PC-3 (cell line): Measurements from ENCODE around the gene OSBPL9. TPM values are rescaled to one million over a fixed set of nuclear protein-coding genes. Genes with fewer than 3 reads are reported as not detected.
"Not testable (repeated sequence)": the region's sequence is repeated elsewhere in the genome, so short reads cannot be mapped to it uniquely, and the experiment has no call there.

Experiments used
- ATAC-seq: fragments of 200-7000 bp; cut with Tn5 transposase; 2 replicates; pipeline ENCODE4 v1.9.1; 2020; ENCODE audit warnings: mild to moderate bottlenecking, moderate library complexity
- BruUV-seq: library from RNA; stranded (reverse); fragments of 400-500 nt; replicated peaks from 2 replicates; lab custom pipeline; 2021; lab: Mats Ljungman, UMichigan
- CTCF ChIA-PET: fragments of 300-600 bp; sonication (Branson Sonifier 250); formaldehyde crosslinking; loops from one replicate; lab custom pipeline; 2022; ENCODE audit warnings: antibody characterized with exemption; lab: Charles Lee
- POLR2A ChIA-PET: fragments of 300-600 bp; sonication (Branson Sonifier 250); formaldehyde crosslinking; loops from one replicate; lab custom pipeline; 2022; ENCODE audit warnings: antibody characterized with exemption; ENCODE audit not compliant: unreplicated experiment; lab: Charles Lee
- DNase-seq: peaks from one replicate; pipeline ENCODE4 v3.0.0-alpha.2; 2015
- H2AFZ ChIP-seq: fragments of 300-600 bp; sonication (generic); 2 replicates; pipeline ENCODE4 v1.6.0; 2016; ENCODE audit warnings: antibody characterized with exemption, low read length
- H3F3A ChIP-seq: fragments of 300-600 bp; sonication (generic); one replicate; pipeline ENCODE4 v1.6.0; 2017; ENCODE audit warnings: antibody characterized with exemption, low read length, control low read depth, mild to moderate bottlenecking; ENCODE audit not compliant: unreplicated experiment
- H3K27ac ChIP-seq: fragments of 300-600 bp; sonication (generic); 2 replicates; pipeline ENCODE4 v1.5.1; 2016; ENCODE audit warnings: mild to moderate bottlenecking, low read length
- H3K27me3 ChIP-seq: fragments of 300-600 bp; sonication (generic); 2 replicates; pipeline ENCODE4 v1.6.1; 2016; ENCODE audit warnings: low read length, mixed read lengths
- H3K36me3 ChIP-seq: fragments of 300-600 bp; sonication (generic); 2 replicates; pipeline ENCODE4 v1.6.1; 2016; ENCODE audit warnings: low read depth, mixed run types, low read length, mixed read lengths
- H3K4me1 ChIP-seq: fragments of 300-600 bp; sonication (generic); 2 replicates; pipeline ENCODE4 v1.5.1; 2016; ENCODE audit warnings: low read length; ENCODE audit not compliant: insufficient read depth
- H3K4me2 ChIP-seq: fragments of 300-600 bp; sonication (generic); 2 replicates; pipeline ENCODE4 v1.6.0; 2016; ENCODE audit warnings: low read length
- H3K4me3 ChIP-seq: fragments of 300-600 bp; sonication (generic); 2 replicates; pipeline ENCODE4 v1.5.1; 2016; ENCODE audit warnings: mild to moderate bottlenecking, low read length, mixed read lengths
- H3K79me2 ChIP-seq: fragments of 300-600 bp; sonication (generic); 2 replicates; pipeline ENCODE4 v1.6.1; 2017; ENCODE audit warnings: low read length, mixed read lengths
- H3K9ac ChIP-seq: fragments of 300-600 bp; sonication (generic); 2 replicates; pipeline ENCODE4 v1.6.0; 2016; ENCODE audit warnings: mild to moderate bottlenecking, low read length
- H3K9me2 ChIP-seq: fragments of 300-600 bp; sonication (generic); replicated peaks from 2 replicates; pipeline ENCODE4 v1.6.1; 2016; ENCODE audit warnings: mixed run types, low read length, mixed read lengths
- H3K9me3 ChIP-seq: fragments of 300-600 bp; sonication (generic); 2 replicates; pipeline ENCODE4 v1.6.1; 2016; ENCODE audit warnings: low read length, mixed read lengths
- H4K20me1 ChIP-seq: fragments of 300-600 bp; sonication (generic); 2 replicates; pipeline ENCODE4 v1.6.1; 2016; ENCODE audit warnings: low read length, mixed read lengths
- CTCF ChIP-seq: fragments of 300-600 bp; sonication (generic); conservative IDR thresholded peaks from 2 replicates; pipeline ENCODE4 v1.5.1; 2017; ENCODE audit warnings: antibody characterized with exemption, low read depth, mild to moderate bottlenecking, low read length
- EZH2 ChIP-seq: fragments of 300-600 bp; sonication (generic); IDR thresholded peaks from one replicate; pipeline ENCODE4 v1.6.1; 2017; ENCODE audit warnings: antibody characterized with exemption, mild to moderate bottlenecking, low read length; ENCODE audit not compliant: unreplicated experiment
- EZH2phosphoT487 ChIP-seq: fragments of 300-600 bp; sonication (generic); IDR thresholded peaks from 2 replicates; pipeline ENCODE4 v1.6.1; 2018; ENCODE audit warnings: mild to moderate bottlenecking, antibody characterized with exemption, low read length, borderline replicate concordance
- intact Hi-C: fragments of 100-400 bp; cut with micrococcal nuclease; formaldehyde crosslinking; loops from 2 replicates; pipeline ENCODE4 v1.9.0; 2023
- total RNA-seq: library from RNA; depleted of rRNA; stranded (reverse); fragments of >200 nt; gene quantifications from 2 replicates; pipeline ENCODE4 v1.2.3, GENCODE V29; 2014

OSBPL9 gene
- total RNA-seq, 1 experiment from 2014 or later, result 74.7 TPM

- Histone ChIP-seq H4K20me1 (no peaks in the 10 kb centered on the region), H3K9me3 (no peaks in the 10 kb centered on the region), H3K9me2 (no peaks in the 10 kb centered on the region), H3K4me3 (no peak overlapping the region), H3F3A (no peaks in the 10 kb centered on the region), H3K4me2 (no peak overlapping the region), H3K27me3 (no peaks in the 10 kb centered on the region), H3K36me3 (no peaks in the 10 kb centered on the region), H3K9ac (no peak overlapping the region), H3K79me2 (no peaks in the 10 kb centered on the region), H3K27ac (no peak overlapping the region), H2AFZ (no peak overlapping the region), H3K4me1 (peaks cover 5% of the 10 kb centered on the region; the same call in 1 of the 2 replicates)
- no peak for DNase-seq
- intact Hi-C loops, result no loop called here
- ChIA-PET POLR2A (no interaction called here), CTCF (no interaction called here)
- BruUV-seq, result no TSS peak
- TF ChIP-seq EZH2phosphoT487 (no peak), EZH2 (no peak), CTCF (no peak)
- no peak for ATAC-seq
Measured at GRCh38 chr1:51607681-51608095, 9.2 kb upstream of the OSBPL9 start.

DNA sequence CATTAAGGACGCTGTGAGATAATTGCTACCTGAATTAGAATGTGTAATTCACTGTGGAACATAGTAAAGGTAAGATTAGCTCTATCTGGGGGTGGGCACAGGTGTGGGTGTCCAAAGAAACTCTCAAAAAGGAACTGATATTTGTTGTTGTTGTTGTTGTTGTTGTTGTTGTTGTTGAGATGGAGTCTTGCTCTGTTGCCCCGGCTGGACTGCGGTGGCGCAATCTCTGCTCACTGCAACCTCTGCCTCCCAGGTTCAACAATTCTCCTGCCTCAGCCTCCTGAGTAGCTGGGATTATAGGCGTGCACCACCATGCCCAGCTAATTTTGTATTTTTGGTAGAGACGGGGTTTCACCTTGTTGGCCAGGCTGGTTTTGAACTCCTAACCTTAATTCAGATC, 6.8 kb upstream of the OSBPL9 start:
- H3K27me3 ChIP-seq, H3F3A ChIP-seq, H3K36me3 ChIP-seq, H3K9ac ChIP-seq, BruUV-seq, CTCF ChIA-PET, H3K4me2 ChIP-seq, H2AFZ ChIP-seq, H3K9me2 ChIP-seq, H3K27ac ChIP-seq, intact Hi-C loops, H3K4me3 ChIP-seq, H3K9me3 ChIP-seq, H4K20me1 ChIP-seq, ATAC-seq, DNase-seq, H3K4me1 ChIP-seq, H3K79me2 ChIP-seq: not testable (repeated sequence)
- POLR2A ChIA-PET, result interaction anchor here (0.6 kb wide), 1 partner anchor 37 kb away, joined by 3 read pairs; no protein-coding TSS in a partner anchor

DNA sequence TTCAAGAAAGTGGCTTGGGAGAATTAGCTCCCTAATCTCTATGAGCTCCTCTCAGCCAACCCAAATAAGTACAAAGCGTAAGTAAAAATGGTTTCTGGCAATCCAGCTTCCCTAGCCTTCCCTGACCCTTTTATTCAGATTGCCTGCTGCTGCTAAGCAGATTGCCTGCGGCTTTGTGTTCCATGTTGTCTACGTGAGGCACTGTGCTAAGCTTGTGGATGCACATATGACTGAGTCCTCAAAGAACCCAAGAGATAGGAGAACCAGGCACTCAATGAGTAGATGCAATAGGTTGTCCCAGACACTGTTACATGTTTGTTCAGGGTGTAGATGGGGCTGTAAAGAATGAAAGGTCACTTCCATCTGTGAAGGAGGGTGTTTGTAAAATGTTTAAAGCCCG, 6.3 kb upstream of the OSBPL9 start:
- ChIA-PET POLR2A (interaction anchor here (0.6 kb wide), 1 partner anchor 38 kb away, joined by 3 read pairs; no protein-coding TSS in a partner anchor), CTCF (no interaction called here)
- no peak overlapping the region for H3K27ac ChIP-seq

More for the DNA sequence above, 6.3 kb upstream of the OSBPL9 start:
- ATAC-seq (no peak), DNase-seq (no peak)
- Histone ChIP-seq H3K4me1 (peaks cover 5% of the 10 kb centered on the region; the same call in 1 of the 2 replicates), H4K20me1 (no peaks in the 10 kb centered on the region), H3K9ac (no peak overlapping the region), H3K9me3 (no peaks in the 10 kb centered on the region), H3K27me3 (no peaks in the 10 kb centered on the region), H3F3A (no peaks in the 10 kb centered on the region), H3K79me2 (no peaks in the 10 kb centered on the region), H3K36me3 (no peaks in the 10 kb centered on the region), H2AFZ (peak overlapping the region; percentile 19; the same call in 1 of the 2 replicates), H3K9me2 (no peaks in the 10 kb centered on the region), H3K4me3 (no peak overlapping the region), H3K4me2 (no peak overlapping the region)
- BruUV-seq, result no TSS peak
- intact Hi-C loops, result no loop called here
- TF ChIP-seq EZH2phosphoT487 (no peak), CTCF (no peak), EZH2 (no peak)
